ENCODE measurements around the gene SHLD1. TPM values are rescaled to one million over a fixed set of nuclear protein-coding genes. Genes with fewer than 3 reads are reported as not detected.

The SHLD1 gene
- total RNA-seq, 2 experiments from 2014 or later: 6.2 to 6.9 TPM

DNA sequence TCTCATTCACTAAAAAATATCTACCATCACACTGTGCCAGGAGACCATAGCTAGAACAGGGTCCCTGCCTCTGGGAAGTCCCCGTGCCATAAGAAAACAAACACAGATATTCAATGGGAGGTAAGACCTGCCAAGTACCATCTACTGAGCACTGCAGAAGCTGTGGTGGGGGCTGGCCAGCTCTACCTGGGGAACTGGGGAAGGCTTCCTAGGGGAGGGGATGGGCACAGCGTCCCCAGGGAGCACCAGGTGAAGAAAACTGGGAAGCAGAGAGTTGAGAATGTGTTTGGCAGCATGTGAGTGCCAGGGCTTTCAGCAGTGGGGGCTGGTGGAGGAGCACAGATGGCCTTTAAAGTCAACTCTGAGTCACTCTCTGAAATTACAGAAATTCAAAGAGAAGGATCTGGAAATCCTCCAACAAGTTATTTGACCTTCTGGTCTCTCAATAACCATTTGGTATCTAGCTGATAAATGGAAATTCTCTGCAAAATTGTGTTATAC is 85.2 kb downstream of the SHLD1 start:
- Mint-ChIP-seq H3K4me3 (peak overlapping the region; percentile 16), H3K9me3 (peaks cover 6% of the 10 kb centered on the region)

GRCh38 chr20:5835871-5836270 is 85.7 kb downstream of the SHLD1 start:
- H3K9me3 Mint-ChIP-seq: peaks cover 6% of the 10 kb centered on the region

More for the DNA sequence above, 85.2 kb downstream of the SHLD1 start:
- peaks cover 26% of the 10 kb centered on the region for H3K4me1 Mint-ChIP-seq
- peak overlapping the region; percentile 78 for H3K27ac Mint-ChIP-seq
- H3K36me3 Mint-ChIP-seq: peaks cover 17% of the 10 kb centered on the region
- peak; percentile 27 for DNase-seq
- H3K27me3 Mint-ChIP-seq: no peaks in the 10 kb centered on the region

GRCh38 chr20:5836569-5836968 is 86.4 kb downstream of the SHLD1 start:
- no peak overlapping the region for H3K4me3 Mint-ChIP-seq
- H3K27me3 Mint-ChIP-seq: no peaks in the 10 kb centered on the region
- peaks cover 6% of the 10 kb centered on the region for H3K9me3 Mint-ChIP-seq
- H3K27ac Mint-ChIP-seq: peak overlapping the region; percentile 78
- DNase-seq: no peak
- H3K4me1 Mint-ChIP-seq: peaks cover 26% of the 10 kb centered on the region
- H3K36me3 Mint-ChIP-seq: peaks cover 12% of the 10 kb centered on the region

More at GRCh38 chr20:5835871-5836270, 85.7 kb downstream of the SHLD1 start:
- no peaks in the 10 kb centered on the region for H3K27me3 Mint-ChIP-seq
- peaks cover 16% of the 10 kb centered on the region for H3K36me3 Mint-ChIP-seq
- H3K4me1 Mint-ChIP-seq: peaks cover 26% of the 10 kb centered on the region
- peak overlapping the region; percentile 16 for H3K4me3 Mint-ChIP-seq
- DNase-seq: no peak
- H3K27ac Mint-ChIP-seq: peak overlapping the region; percentile 78

DNA sequence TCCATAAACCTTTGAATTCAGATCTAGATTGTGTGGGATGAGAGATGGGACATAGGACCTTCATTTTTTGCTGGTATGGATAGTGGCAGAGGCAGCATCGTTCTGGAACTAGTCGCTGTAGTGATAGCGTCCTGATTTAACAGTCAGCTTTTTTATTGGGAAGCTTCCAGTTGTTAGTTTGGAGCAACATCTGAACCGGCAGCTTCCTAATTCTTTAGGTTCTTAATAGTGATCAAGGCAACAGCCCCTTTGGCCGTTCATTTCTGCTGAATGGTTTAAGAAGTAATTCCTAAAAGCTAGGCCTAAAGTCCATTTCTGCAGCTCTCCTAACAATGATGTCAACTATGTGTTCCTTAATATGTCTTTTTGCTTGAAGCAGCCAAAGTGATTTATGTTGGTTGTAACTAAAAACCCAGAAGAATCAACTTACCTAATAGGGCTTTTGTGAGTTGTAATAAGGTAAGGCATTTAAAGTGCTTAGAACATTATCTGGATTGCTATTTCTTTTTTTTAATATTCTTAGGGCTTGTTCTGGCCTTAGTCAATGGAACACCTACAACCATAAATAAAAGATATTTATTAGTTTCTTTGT is 90.3 kb downstream of the SHLD1 start:
- DNase-seq: no peak
- Mint-ChIP-seq H3K27me3 (no peaks in the 10 kb centered on the region), H3K36me3 (peaks cover 8% of the 10 kb centered on the region), H3K4me3 (no peak overlapping the region), H3K9me3 (no peaks in the 10 kb centered on the region), H3K4me1 (peaks cover 45% of the 10 kb centered on the region), H3K27ac (no peak overlapping the region)

GRCh38 chr20:5841522-5841921 is 91.3 kb downstream of the SHLD1 start:
- H3K36me3 Mint-ChIP-seq: peaks cover 12% of the 10 kb centered on the region
- H3K4me3 Mint-ChIP-seq: no peak overlapping the region
- no peak for DNase-seq
- H3K27ac Mint-ChIP-seq: no peak overlapping the region
- no peaks in the 10 kb centered on the region for H3K9me3 Mint-ChIP-seq
- H3K4me1 Mint-ChIP-seq: peaks cover 43% of the 10 kb centered on the region
- no peaks in the 10 kb centered on the region for H3K27me3 Mint-ChIP-seq

- no peak overlapping the region for H3K4me3 Mint-ChIP-seq
- peaks cover 43% of the 10 kb centered on the region for H3K4me1 Mint-ChIP-seq
- peaks cover 12% of the 10 kb centered on the region for H3K36me3 Mint-ChIP-seq
- no peak for DNase-seq
- H3K27me3 Mint-ChIP-seq: no peaks in the 10 kb centered on the region
- no peaks in the 10 kb centered on the region for H3K9me3 Mint-ChIP-seq
- no peak overlapping the region for H3K27ac Mint-ChIP-seq
These were observed 92.3 kb downstream of the SHLD1 start for GRCh38 chr20:5842465-5842864.

DNA sequence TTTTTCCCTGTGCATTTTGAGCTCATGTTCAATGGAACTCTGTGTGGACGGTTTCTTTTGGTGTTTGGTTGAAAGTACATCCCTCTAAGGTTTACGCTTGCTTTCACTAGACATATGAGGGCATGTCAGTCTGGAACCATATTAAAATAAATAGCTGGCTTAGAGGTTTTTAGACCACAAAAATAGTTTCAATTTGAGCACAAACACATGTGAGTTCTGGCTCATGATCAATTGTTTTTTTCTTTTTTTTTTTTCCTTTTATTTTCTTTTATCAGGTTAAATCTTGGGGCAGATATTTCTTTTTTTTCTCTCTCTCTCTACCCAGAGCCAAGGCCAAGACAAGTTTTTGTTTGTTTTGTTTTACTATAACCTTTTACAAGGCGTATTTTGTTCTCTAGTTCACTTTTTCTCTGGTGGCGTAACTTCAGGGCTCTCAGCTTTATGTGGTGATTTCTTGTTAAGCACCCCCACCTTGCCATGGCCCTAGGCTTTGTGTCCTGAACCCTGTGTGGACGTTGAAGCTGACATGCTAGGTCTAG is 92.9 kb downstream of the SHLD1 start:
- Mint-ChIP-seq H3K27me3 (no peaks in the 10 kb centered on the region), H3K36me3 (peaks cover 12% of the 10 kb centered on the region), H3K4me1 (peaks cover 44% of the 10 kb centered on the region), H3K9me3 (no peaks in the 10 kb centered on the region), H3K4me3 (peak overlapping the region; percentile 1), H3K27ac (peak overlapping the region; percentile 5)
- no peak for DNase-seq

DNA sequence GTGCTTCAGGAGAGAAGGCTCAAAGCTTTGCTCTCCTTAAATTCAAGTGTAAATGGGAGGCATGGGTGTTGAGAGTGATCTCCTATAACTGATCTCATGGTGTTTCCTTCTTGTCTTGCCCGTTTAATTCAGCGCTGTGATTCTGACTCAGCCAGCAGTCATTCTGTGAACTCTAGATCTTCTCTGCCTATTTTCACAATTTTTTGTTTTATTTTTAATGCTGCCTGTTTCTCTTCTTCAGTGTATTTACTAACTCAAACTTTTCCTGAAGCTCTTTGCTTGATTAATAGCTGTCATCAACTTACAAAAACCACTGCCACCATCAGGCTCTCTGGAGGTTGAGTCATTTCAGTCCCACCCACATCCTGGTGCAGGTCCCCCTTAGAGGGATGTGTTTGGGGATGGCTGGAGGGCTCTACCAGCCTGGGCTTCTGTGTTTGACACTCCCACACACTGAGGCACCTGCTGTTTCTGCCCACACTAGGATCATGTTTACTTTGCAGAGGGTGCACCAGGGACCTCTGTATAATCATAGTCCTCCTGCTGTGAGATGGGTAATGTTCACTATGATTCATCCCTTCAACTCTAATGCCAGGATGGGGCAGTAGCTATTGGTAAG is 94.0 kb downstream of the SHLD1 start:
- peaks cover 50% of the 10 kb centered on the region for H3K4me1 Mint-ChIP-seq
- no peaks in the 10 kb centered on the region for H3K9me3 Mint-ChIP-seq
- peak; percentile 83 for DNase-seq
- H3K36me3 Mint-ChIP-seq: peaks cover 12% of the 10 kb centered on the region
- H3K27me3 Mint-ChIP-seq: no peaks in the 10 kb centered on the region
- peak overlapping the region; percentile 80 for H3K27ac Mint-ChIP-seq
- H3K4me3 Mint-ChIP-seq: peak overlapping the region; percentile 29

DNA sequence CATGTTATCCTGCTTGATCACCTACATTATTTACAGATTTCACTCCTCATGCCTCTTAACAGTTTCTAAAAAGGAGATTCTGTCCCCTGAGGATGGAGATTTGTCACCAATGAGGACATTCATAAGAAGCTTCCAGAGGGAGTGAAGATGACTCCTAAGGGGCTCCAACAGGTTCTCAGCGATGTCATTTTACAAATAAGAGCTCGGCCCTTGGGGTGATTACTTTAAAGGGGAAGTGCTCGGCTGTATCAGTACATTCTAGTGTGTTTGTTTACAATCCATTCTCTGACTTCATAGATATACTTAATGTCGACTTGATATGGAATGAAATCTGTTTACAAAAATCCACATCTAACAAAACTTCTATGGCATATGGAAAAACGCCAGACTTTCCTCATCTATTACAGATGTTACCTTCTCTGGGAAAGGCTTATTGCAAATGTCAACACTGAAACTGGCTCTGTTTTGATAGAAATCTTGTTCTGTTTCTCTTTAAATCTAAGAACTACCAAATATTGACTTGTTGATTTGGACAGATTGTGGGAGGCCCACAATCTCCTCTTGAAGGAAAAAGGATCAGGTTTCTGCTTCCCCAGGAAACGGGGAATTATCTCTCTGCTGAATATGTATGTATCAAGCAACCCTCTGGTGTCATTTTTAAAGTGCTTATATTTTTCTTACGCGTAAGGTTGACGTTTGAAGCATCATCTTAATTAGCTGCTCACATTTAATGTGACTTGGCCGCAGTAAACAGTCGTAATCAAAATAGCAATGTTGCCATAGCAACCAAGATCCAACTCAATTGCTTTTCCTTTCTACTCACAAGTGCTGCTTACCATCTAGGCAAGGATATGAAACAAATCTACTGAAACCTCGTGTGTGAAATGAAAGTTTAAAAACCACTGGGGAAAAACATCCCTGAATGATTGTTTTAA is 95.7 kb downstream of the SHLD1 start:
- Mint-ChIP-seq H3K4me1 (peaks cover 55% of the 10 kb centered on the region), H3K27ac (no peak overlapping the region), H3K4me3 (no peak overlapping the region), H3K9me3 (no peaks in the 10 kb centered on the region), H3K27me3 (no peaks in the 10 kb centered on the region), H3K36me3 (peaks cover 12% of the 10 kb centered on the region)
- no peak for DNase-seq

DNA sequence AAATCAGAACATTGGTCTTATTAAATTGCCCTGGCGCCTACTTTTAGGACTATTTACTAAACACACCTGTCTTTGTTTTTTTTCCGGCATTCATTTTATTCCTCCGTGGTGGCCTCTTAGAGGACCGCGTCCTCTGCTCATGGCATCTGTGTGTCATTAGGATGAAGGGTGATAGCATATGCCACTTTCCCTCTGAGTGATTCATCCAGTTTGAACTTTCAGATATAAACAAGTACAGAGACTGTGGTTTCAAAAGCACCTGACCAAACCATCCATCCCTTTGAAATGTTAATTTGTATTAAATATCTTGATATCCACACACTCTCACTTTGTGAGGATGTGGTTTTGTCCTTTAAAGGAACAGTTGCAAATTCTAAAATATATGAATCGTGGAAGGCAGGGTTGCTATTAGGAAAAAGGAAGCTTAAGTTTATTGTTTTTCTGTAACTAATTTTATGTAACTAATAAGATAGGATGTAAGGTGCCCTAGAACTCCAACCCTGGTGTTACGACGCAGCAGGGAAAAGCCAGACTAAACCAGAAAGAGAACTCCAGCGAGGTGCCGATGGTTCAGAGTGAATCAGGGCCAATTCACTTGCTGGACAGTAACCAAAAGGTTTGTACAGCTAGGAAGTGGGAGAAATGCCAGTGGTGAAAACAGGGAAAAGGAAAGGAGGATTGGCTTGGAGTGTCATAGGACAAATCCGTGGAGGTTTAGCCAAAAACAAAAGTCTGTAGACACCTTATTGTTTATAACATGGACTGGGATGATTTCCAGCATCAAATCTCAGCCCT is 98.7 kb downstream of the SHLD1 start:
- peaks cover 40% of the 10 kb centered on the region for H3K4me1 Mint-ChIP-seq
- no peak for DNase-seq
- no peaks in the 10 kb centered on the region for H3K9me3 Mint-ChIP-seq
- no peaks in the 10 kb centered on the region for H3K27me3 Mint-ChIP-seq
- H3K27ac Mint-ChIP-seq: peak overlapping the region; percentile 63
- H3K36me3 Mint-ChIP-seq: peaks cover 5% of the 10 kb centered on the region
- H3K4me3 Mint-ChIP-seq: no peak overlapping the region

- Mint-ChIP-seq H3K4me1 (peaks cover 8% of the 10 kb centered on the region), H3K9me3 (no peaks in the 10 kb centered on the region), H3K27me3 (no peaks in the 10 kb centered on the region), H3K36me3 (no peaks in the 10 kb centered on the region), H3K27ac (no peak overlapping the region), H3K4me3 (no peak overlapping the region)
- DNase-seq: no peak
These were observed 105.7 kb downstream of the SHLD1 start for GRCh38 chr20:5855939-5856338.

DNA sequence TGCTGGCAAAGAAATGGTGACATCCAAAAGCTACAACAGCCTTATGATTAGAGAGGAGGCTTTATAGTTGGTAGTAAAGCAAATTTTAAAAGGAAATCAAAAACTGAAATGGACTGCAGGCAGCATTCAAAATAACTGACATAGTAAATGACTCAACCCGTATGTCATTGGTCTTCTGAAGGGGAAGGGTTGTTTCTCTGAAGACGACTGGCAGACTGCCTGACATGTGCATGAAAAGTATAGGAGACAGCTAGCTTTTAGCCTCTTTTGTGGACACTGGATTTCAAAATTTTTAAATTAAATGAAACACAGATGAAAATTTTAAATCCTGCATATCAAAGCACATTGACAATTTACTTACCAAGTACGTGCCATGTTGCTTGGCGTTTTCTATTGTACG is 109.4 kb downstream of the SHLD1 start:
- Mint-ChIP-seq H3K4me1 (peaks cover 17% of the 10 kb centered on the region), H3K9me3 (no peaks in the 10 kb centered on the region), H3K36me3 (peaks cover 3% of the 10 kb centered on the region), H3K27me3 (no peaks in the 10 kb centered on the region), H3K4me3 (no peak overlapping the region), H3K27ac (no peak overlapping the region)
- no peak for DNase-seq

- no peak for DNase-seq
- Mint-ChIP-seq H3K27ac (no peak overlapping the region), H3K4me1 (peaks cover 18% of the 10 kb centered on the region), H3K9me3 (no peaks in the 10 kb centered on the region), H3K27me3 (no peaks in the 10 kb centered on the region), H3K36me3 (peaks cover 5% of the 10 kb centered on the region), H3K4me3 (no peak overlapping the region)
These were observed 112.5 kb downstream of the SHLD1 start for GRCh38 chr20:5862703-5863039.

DNA sequence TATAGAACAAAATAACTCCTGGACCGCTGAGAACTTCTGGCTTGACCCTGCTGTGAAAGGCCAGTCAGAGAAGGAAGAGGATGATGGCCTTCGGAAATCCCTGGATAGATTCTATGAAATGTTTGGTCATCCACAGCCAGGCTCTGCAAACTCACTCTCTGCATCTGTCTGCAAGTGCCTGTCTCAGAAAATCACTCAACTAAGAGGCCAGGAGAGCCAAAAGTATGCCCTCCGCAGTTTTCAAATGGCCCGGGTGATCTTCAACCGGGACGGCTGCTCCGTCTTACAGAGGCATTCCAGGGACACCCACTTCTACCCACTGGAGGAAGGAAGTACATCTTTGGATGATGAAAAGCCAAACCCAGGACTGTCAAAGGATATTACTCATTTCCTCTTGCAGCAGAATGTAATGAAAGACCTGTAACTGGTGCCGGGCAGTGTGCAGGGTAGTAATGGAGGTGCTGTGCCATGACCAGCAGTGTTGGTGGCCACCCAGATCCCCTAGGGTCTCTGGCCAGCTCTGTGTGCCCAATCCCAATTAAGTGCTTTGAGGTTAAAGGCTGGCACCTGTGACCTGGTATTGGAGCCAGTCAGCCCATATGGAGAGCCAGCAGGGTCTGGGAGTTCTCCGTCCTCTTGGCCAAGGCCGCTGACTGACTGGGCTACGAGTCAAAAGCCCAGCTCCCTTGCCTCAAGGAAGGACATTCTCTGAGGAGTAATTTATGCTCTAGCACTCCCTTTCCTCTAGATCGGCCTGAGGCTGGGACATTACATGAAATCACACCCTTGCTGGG is 113.0 kb downstream of the SHLD1 start:
- Mint-ChIP-seq H3K27me3 (no peaks in the 10 kb centered on the region), H3K4me1 (peaks cover 18% of the 10 kb centered on the region), H3K4me3 (no peak overlapping the region), H3K9me3 (no peaks in the 10 kb centered on the region), H3K27ac (no peak overlapping the region), H3K36me3 (peaks cover 5% of the 10 kb centered on the region)
- no peak for DNase-seq

All from activated naive CD8-positive, alpha-beta T cell treated with anti-CD3 and anti-CD28 coated beads for 36 hours (primary cell).